Stomach (tissue), 9 donors: Measurements from ENCODE around the gene C16orf78. TPM values are rescaled to one million over a fixed set of nuclear protein-coding genes. Genes with fewer than 3 reads are reported as not detected.

ENCODE experiments used
- DNase-seq, 2 donors: peaks; one replicate each; pipeline versions ENCODE4 v3.0.0 to v3.0.0-alpha.2; 2013 to 2019
- H3K27ac ChIP-seq, 5 donors: fragments of 200-600 bp in 4 of 5; sonication (generic) in 4 of 5; one replicate each; pipeline ENCODE4 v1.5.1; 2013 to 2019; ENCODE audit warnings: mild to moderate bottlenecking in 1 of 5, moderate library complexity in 1 of 5
- H3K27me3 ChIP-seq, 3 donors: fragments of 200-600 bp; sonication (generic); one replicate each; pipeline ENCODE4 v1.5.1; 2017 to 2019; ENCODE audit warnings: mixed run types in 1 of 3
- H3K36me3 ChIP-seq, 4 donors: fragments of 200-600 bp; sonication (generic); 1 replicate in 3 of 4; 2 replicates in 1 of 4; pipeline ENCODE4 v1.5.1; 2016 to 2019
- H3K4me1 ChIP-seq, 4 donors: fragments of 200-600 bp; sonication (generic); one replicate each; pipeline ENCODE4 v1.5.1; 2016 to 2019
- H3K4me3 ChIP-seq, 4 donors: fragments of 200-600 bp; sonication (generic) in 3 of 4; one replicate each; pipeline ENCODE4 v1.5.1; 2016 to 2019; ENCODE audit warnings: mild to moderate bottlenecking in 1 of 4
- H3K9me3 ChIP-seq, 4 donors: fragments of 200-600 bp; sonication (generic); one replicate each; pipeline ENCODE4 v1.5.1; 2016 to 2019
- CTCF ChIP-seq, 7 experiments: fragments of 450-650 bp in 4 of 7; fragments of 200-600 bp in 3 of 7; sonication (generic) in 3 of 7; IDR thresholded peaks; one replicate each; pipeline ENCODE4 v1.5.1; 2016 to 2019; ENCODE audit warnings: antibody characterized with exemption in 7 of 7, control low read depth in 2 of 7, mild to moderate bottlenecking in 1 of 7
- EP300 ChIP-seq: sonication (generic); formaldehyde crosslinking; IDR thresholded peaks from one replicate; pipeline ENCODE4 v1.6.1; 2017; ENCODE audit warnings: antibody characterized with exemption
- POLR2A ChIP-seq, 4 donors: fragments of 450-650 bp; IDR thresholded peaks; one replicate each; pipeline ENCODE4 v1.6.1; 2016; ENCODE audit warnings: antibody characterized with exemption in 4 of 4, control low read depth in 2 of 4, mild to moderate bottlenecking in 1 of 4, moderate library complexity in 1 of 4
- POLR2AphosphoS5 ChIP-seq, 3 donors: sonication (generic); formaldehyde crosslinking; IDR thresholded peaks; one replicate each; pipeline ENCODE4 v1.6.1; 2016; ENCODE audit warnings: antibody characterized with exemption in 3 of 3
- WGBS, 5 donors: extraction: QIAGEN DNeasy Blood & Tissue Kit in 3 of 5; methylation state at CpG; one replicate each; pipeline versions ENCODE4 v1.1.5 to v1.1.7; 2013 to 2018; 5-methylcytosine and 5-hydroxymethylcytosine counted together
- intact Hi-C: fragments of 100-400 bp; cut with DNase I; formaldehyde crosslinking; loops from one replicate; pipeline ENCODE4 v1.15.1; 2023; ENCODE audit warnings: low total_unique reads
- polyA plus RNA-seq, 3 donors: library from polyadenylated mRNA; stranded (reverse); fragments of 200-250 nt; gene quantifications; one replicate each; pipeline ENCODE4 v1.2.3, GENCODE V29; 2013
- total RNA-seq, 5 donors: library from RNA; depleted of rRNA; stranded (reverse); fragments of >200 nt; gene quantifications; one replicate each; pipeline versions ENCODE4 v1.1.0 to v1.2.3, GENCODE V29; 2014 to 2016
- donor health status: healthy with polysubstance abuse.
- donor health status: Bipolar disorder and iron deficiency.
- donor health status: healthy.

The C16orf78 gene
- total and polyA plus RNA-seq, 8 donors, result not detected

- Histone ChIP-seq H3K36me3 (no peaks in the 10 kb centered on the region), H3K27me3 (peaks cover 0 to 80% (median 24%) of the 10 kb centered on the region in 3 donors), H3K4me1 (no peaks in the 10 kb centered on the region), H3K9me3 (no peaks in the 10 kb centered on the region), H3K4me3 (no peak overlapping the region), H3K27ac (no peak overlapping the region)
- intact Hi-C loops, result loop anchor here (5.0 kb wide), 1 partner anchor 667 kb away; no protein-coding TSS in a partner anchor
- WGBS, 5 donors, result 75 to 84% (median 82%) methylated on average over 6 of the region's 6 CpGs
- TF ChIP-seq POLR2AphosphoS5 (IDR thresholded peaks at IDR 0.05) (no peak), POLR2A (IDR thresholded peaks at IDR 0.05) (no peak), EP300 (no peak), CTCF (IDR thresholded peaks at IDR 0.05) (no peak)
- no peak for DNase-seq
These were observed 19.5 kb upstream of the C16orf78 start for GRCh38 chr16:49354101-49354500.

GRCh38 chr16:49354991-49355390 lies 18.6 kb upstream of the C16orf78 start:
- WGBS, 5 donors, result 50 to 73% (median 70%) methylated on average over 2 to 6 of the region's 6 CpGs
- intact Hi-C loops, result loop anchor here (5.0 kb wide), 1 partner anchor 668 kb away; no protein-coding TSS in a partner anchor
- Histone ChIP-seq H3K4me3 (no peak overlapping the region), H3K27me3 (peaks cover 0 to 80% (median 18%) of the 10 kb centered on the region in 3 donors), H3K36me3 (no peaks in the 10 kb centered on the region), H3K27ac (no peak overlapping the region), H3K4me1 (no peaks in the 10 kb centered on the region), H3K9me3 (no peaks in the 10 kb centered on the region)
- no peak for TF ChIP-seq POLR2A (IDR thresholded peaks at IDR 0.05)
- TF ChIP-seq EP300, result no peak
- TF ChIP-seq POLR2AphosphoS5 (IDR thresholded peaks at IDR 0.05), result no peak
- no peak for DNase-seq

GRCh38 chr16:49355933-49356665 lies 17.5 kb upstream of the C16orf78 start:
- WGBS, 5 donors, result 43 to 71% (median 60%) methylated on average over 6 of the region's 6 CpGs

GRCh38 chr16:49356728-49357488 lies 16.7 kb upstream of the C16orf78 start:
- no peaks in the 10 kb centered on the region for H3K4me1 ChIP-seq
- TF ChIP-seq POLR2AphosphoS5 (IDR thresholded peaks at IDR 0.05), result no peak
- no peak for TF ChIP-seq EP300
- TF ChIP-seq POLR2A (IDR thresholded peaks at IDR 0.05), result no peak
- TF ChIP-seq CTCF (IDR thresholded peaks at IDR 0.05), result no peak
- H3K36me3 ChIP-seq, result no peaks in the 10 kb centered on the region
- H3K9me3 ChIP-seq, result no peaks in the 10 kb centered on the region
- H3K4me3 ChIP-seq, result no peak overlapping the region
- WGBS, 5 donors, result 38 to 55% (median 44%) methylated on average over 15 to 20 of the region's 20 CpGs
- intact Hi-C loops, result no loop called here
- H3K27ac ChIP-seq, result no peak overlapping the region
- H3K27me3 ChIP-seq, result peaks cover 0 to 64% (median 4%) of the 10 kb centered on the region in 3 donors
- no peak for DNase-seq

More at GRCh38 chr16:49355933-49356665, 17.5 kb upstream of the C16orf78 start:
- no peak overlapping the region for H3K4me3 ChIP-seq
- peaks cover 0 to 72% (median 10%) of the 10 kb centered on the region in 3 donors for H3K27me3 ChIP-seq
- TF ChIP-seq POLR2A (IDR thresholded peaks at IDR 0.05), result no peak
- no peak for TF ChIP-seq EP300
- TF ChIP-seq CTCF (IDR thresholded peaks at IDR 0.05), result no peak
- no peak for TF ChIP-seq POLR2AphosphoS5 (IDR thresholded peaks at IDR 0.05)
- DNase-seq, result no peak
- H3K4me1 ChIP-seq, result no peaks in the 10 kb centered on the region
- intact Hi-C loops, result no loop called here
- H3K36me3 ChIP-seq, result no peaks in the 10 kb centered on the region
- H3K27ac ChIP-seq, result no peak overlapping the region
- H3K9me3 ChIP-seq, result no peaks in the 10 kb centered on the region
